Activated B cell treated with CpG ODN at 0.5 μM for 24 hours (primary cell): ENCODE data around the gene TRAPPC3L. TPM values are rescaled to one million over a fixed set of nuclear protein-coding genes. Genes with fewer than 3 reads are reported as not detected.

Source experiments
- ATAC-seq: fragments of 200-7000 bp; cut with Tn5 transposase; one replicate; pipeline ENCODE4 v1.10.0; 2021; ENCODE audit warnings: low read depth, mild to moderate bottlenecking, moderate library complexity
- CTCF ChIA-PET: fragments of 350-600 bp; sonication (Branson Sonifier 250); formaldehyde crosslinking; loops from one replicate; lab custom pipeline; 2021; ENCODE audit warnings: antibody characterized with exemption; lab: Charles Lee
- POLR2A ChIA-PET: fragments of 350-600 bp; sonication (Branson Sonifier 250); formaldehyde crosslinking; loops from one replicate; lab custom pipeline; 2021; ENCODE audit warnings: antibody characterized with exemption; lab: Charles Lee
- DNase-seq: peaks from one replicate; pipeline ENCODE4 v3.0.0; 2022
- H3K27ac Mint-ChIP-seq: one replicate; pipeline ENCODE4 v1.8.0; 2020; ENCODE audit warnings: mixed read lengths
- H3K27me3 Mint-ChIP-seq: one replicate; pipeline ENCODE4 v1.8.0; 2021; ENCODE audit warnings: mixed read lengths
- H3K36me3 Mint-ChIP-seq: one replicate; pipeline ENCODE4 v1.8.0; 2021; ENCODE audit warnings: low read depth, mixed read lengths
- H3K4me1 Mint-ChIP-seq: one replicate; pipeline ENCODE4 v1.8.0; 2021; ENCODE audit warnings: mixed read lengths
- H3K4me3 Mint-ChIP-seq: one replicate; pipeline ENCODE4 v1.8.0; 2020; ENCODE audit warnings: mild to moderate bottlenecking, mixed read lengths
- H3K9me3 Mint-ChIP-seq: one replicate; pipeline ENCODE4 v1.8.0; 2020; ENCODE audit warnings: mixed read lengths
- intact Hi-C: fragments of 100-400 bp; cut with micrococcal nuclease; formaldehyde crosslinking; loops from one replicate; pipeline ENCODE4 v1.15.1; 2024
- total RNA-seq: library from RNA; stranded (reverse); gene quantifications from 2 replicates; pipeline ENCODE4 v1.2.3, GENCODE V29; 2022
- TF ChIP-seq, protein P1 (sequence below): fragments of 200-600 bp; IDR thresholded peaks from one replicate; pipeline ENCODE4 v1.8.0; 2022; ENCODE audit warnings: antibody characterized with exemption, mild to moderate bottlenecking

Gene TRAPPC3L
- total RNA-seq, 1 donor from 2014 or later = not detected

GRCh38 chr6:116459927-116460326 lies 85.6 kb downstream of the TRAPPC3L start:
- Mint-ChIP-seq H3K27ac (no peak overlapping the region), H3K27me3 (no peaks in the 10 kb centered on the region), H3K36me3 (no peaks in the 10 kb centered on the region), H3K4me1 (peaks cover 37% of the 10 kb centered on the region), H3K4me3 (no peak overlapping the region), H3K9me3 (no peaks in the 10 kb centered on the region)
- intact Hi-C loops = loop anchor here (5.0 to 10.0 kb wide), 4 partner anchors 68 to 445 kb away; partner anchors contain the start of genes KPNA5 and NT5DC1
- TF ChIP-seq, protein P1, sequence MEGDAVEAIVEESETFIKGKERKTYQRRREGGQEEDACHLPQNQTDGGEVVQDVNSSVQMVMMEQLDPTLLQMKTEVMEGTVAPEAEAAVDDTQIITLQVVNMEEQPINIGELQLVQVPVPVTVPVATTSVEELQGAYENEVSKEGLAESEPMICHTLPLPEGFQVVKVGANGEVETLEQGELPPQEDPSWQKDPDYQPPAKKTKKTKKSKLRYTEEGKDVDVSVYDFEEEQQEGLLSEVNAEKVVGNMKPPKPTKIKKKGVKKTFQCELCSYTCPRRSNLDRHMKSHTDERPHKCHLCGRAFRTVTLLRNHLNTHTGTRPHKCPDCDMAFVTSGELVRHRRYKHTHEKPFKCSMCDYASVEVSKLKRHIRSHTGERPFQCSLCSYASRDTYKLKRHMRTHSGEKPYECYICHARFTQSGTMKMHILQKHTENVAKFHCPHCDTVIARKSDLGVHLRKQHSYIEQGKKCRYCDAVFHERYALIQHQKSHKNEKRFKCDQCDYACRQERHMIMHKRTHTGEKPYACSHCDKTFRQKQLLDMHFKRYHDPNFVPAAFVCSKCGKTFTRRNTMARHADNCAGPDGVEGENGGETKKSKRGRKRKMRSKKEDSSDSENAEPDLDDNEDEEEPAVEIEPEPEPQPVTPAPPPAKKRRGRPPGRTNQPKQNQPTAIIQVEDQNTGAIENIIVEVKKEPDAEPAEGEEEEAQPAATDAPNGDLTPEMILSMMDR = no peak
- ATAC-seq (no peak), DNase-seq (no peak)
- ChIA-PET POLR2A (interaction anchor here (1.3 kb wide), 1 partner anchor 14 kb away, joined by 3 read pairs; no protein-coding TSS in a partner anchor), CTCF (interaction anchor here (1.8 kb wide), 1 partner anchor 172 kb away, joined by 7 read pairs; no protein-coding TSS in a partner anchor)

- Mint-ChIP-seq H3K27ac (no peak overlapping the region), H3K36me3 (no peaks in the 10 kb centered on the region), H3K27me3 (no peaks in the 10 kb centered on the region), H3K4me1 (peaks cover 22% of the 10 kb centered on the region), H3K9me3 (no peaks in the 10 kb centered on the region), H3K4me3 (no peak overlapping the region)
- DNase-seq = no peak
- intact Hi-C loops = no loop called here
- no peak for ATAC-seq
- ChIA-PET CTCF (no interaction called here), POLR2A (no interaction called here)
- TF ChIP-seq, protein P1 = no peak
These were observed 87.2 kb downstream of the TRAPPC3L start for GRCh38 chr6:116458264-116458663.

DNA sequence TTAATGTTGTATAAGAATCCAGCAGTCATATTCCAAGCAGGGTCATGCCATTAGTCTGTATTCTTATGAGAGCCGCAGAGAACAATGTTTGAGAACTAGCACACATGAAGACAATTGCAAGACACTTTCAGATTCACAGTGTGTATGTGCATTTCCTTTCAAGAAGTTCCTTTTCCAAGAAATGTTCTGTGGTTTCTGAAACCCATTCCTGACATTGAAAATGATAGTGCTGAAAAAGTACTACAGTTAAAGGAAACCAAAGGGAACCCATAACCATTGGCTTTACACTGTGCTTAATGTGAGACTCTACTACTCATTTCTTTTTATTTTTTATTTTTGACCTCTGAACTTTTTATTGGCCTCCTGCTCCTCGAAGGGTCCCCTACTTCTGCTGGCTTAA lies 88.6 kb downstream of the TRAPPC3L start:
- DNase-seq (no peak), ATAC-seq (no peak)
- TF ChIP-seq, protein P1 = no peak
- POLR2A ChIA-PET = no interaction called here
- no peak overlapping the region for H3K27ac Mint-ChIP-seq
- intact Hi-C loops = no loop called here
- H3K4me3 Mint-ChIP-seq = no peak overlapping the region
- H3K4me1 Mint-ChIP-seq = peaks cover 13% of the 10 kb centered on the region
- H3K9me3 Mint-ChIP-seq = no peaks in the 10 kb centered on the region
- no peaks in the 10 kb centered on the region for H3K36me3 Mint-ChIP-seq
- no peaks in the 10 kb centered on the region for H3K27me3 Mint-ChIP-seq
- CTCF ChIA-PET = no interaction called here

DNA sequence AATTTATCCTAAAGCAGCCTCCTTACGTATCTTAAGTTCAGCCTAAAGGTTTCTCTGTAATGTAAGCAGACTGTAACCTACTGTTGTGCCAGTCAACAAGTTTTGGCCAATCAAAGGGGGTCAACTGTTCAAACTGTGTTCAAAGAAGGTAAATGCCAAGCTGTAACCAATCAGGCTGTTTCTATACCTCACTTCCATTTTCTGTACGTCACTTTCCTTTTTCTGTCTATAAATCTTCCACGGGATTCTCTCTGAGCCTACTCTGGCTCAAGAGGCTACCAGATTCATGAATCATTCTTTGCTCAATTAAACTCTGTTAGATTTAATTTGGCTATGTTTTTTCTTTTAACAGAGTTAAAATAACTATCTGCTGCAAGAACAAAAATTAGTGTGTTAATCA lies 89.4 kb downstream of the TRAPPC3L start:
- ChIA-PET CTCF (no interaction called here), POLR2A (interaction anchor here (0.6 kb wide), 1 partner anchor 86 kb away, joined by 5 read pairs; the partner anchor contains the start of gene DSE)
- Mint-ChIP-seq H3K27me3 (no peaks in the 10 kb centered on the region), H3K9me3 (no peaks in the 10 kb centered on the region), H3K4me1 (peaks cover 13% of the 10 kb centered on the region), H3K36me3 (no peaks in the 10 kb centered on the region), H3K27ac (no peak overlapping the region), H3K4me3 (no peak overlapping the region)
- DNase-seq (no peak), ATAC-seq (no peak)
- intact Hi-C loops = no loop called here
- TF ChIP-seq, protein P1 = no peak

- DNase-seq (no peak), ATAC-seq (no peak)
- no peak overlapping the region for H3K4me3 Mint-ChIP-seq
- no peaks in the 10 kb centered on the region for H3K36me3 Mint-ChIP-seq
- ChIA-PET CTCF (no interaction called here), POLR2A (no interaction called here)
- peaks cover 28% of the 10 kb centered on the region for H3K4me1 Mint-ChIP-seq
- H3K27ac Mint-ChIP-seq = no peak overlapping the region
- H3K27me3 Mint-ChIP-seq = no peaks in the 10 kb centered on the region
- H3K9me3 Mint-ChIP-seq = no peaks in the 10 kb centered on the region
- TF ChIP-seq, protein P1 = no peak
- intact Hi-C loops = no loop called here
These were observed 93.0 kb downstream of the TRAPPC3L start for GRCh38 chr6:116452531-116452930.
